ENCODE measurements around the gene NPIPB2.
"Not testable (repeated sequence)": the region's sequence is repeated elsewhere in the genome, so short reads cannot be mapped to it uniquely, and the experiment has no call there.

The NPIPB2 gene

GRCh38 chr16:11978080-11978479 is 36.2 kb upstream of the NPIPB2 start:
- no peak for DNase-seq (ENCODE audit: extremely low read depth, low read depth)
- no peak for TF ChIP-seq CTCF (IDR thresholded peaks at IDR 0.05; ENCODE audit: low read depth, low read length)

GRCh38 chr16:11977376-11978041 is 35.7 kb upstream of the NPIPB2 start:
- no peak for TF ChIP-seq CTCF (IDR thresholded peaks at IDR 0.05; ENCODE audit: low read depth, low read length)
- peak; percentile 71 for DNase-seq (ENCODE audit: extremely low read depth, low read depth)

GRCh38 chr16:11976850-11977375 is 35.1 kb upstream of the NPIPB2 start:
- DNase-seq (ENCODE audit: extremely low read depth, low read depth): no peak
- TF ChIP-seq CTCF (IDR thresholded peaks at IDR 0.05; ENCODE audit: low read depth, low read length): no peak

GRCh38 chr16:11973070-11973469 is 31.2 kb upstream of the NPIPB2 start:
- no peak for DNase-seq (ENCODE audit: extremely low read depth, low read depth)
- no peak for TF ChIP-seq CTCF (IDR thresholded peaks at IDR 0.05; ENCODE audit: low read depth, low read length)

GRCh38 chr16:11972128-11972527 is 30.3 kb upstream of the NPIPB2 start:
- DNase-seq (ENCODE audit: extremely low read depth, low read depth): no peak

GRCh38 chr16:11970292-11970691 is 28.4 kb upstream of the NPIPB2 start:
- not testable (repeated sequence) for DNase-seq (ENCODE audit: extremely low read depth, low read depth)

More at GRCh38 chr16:11972128-11972527, 30.3 kb upstream of the NPIPB2 start:
- no peak; the same call in none of the 2 replicates for TF ChIP-seq CTCF (IDR thresholded peaks at IDR 0.05; ENCODE audit: low read depth, low read length)

- DNase-seq (ENCODE audit: extremely low read depth, low read depth): no peak
- TF ChIP-seq CTCF (IDR thresholded peaks at IDR 0.05; ENCODE audit: low read depth, low read length): no peak
Measured at GRCh38 chr16:11968577-11968976, 26.7 kb upstream of the NPIPB2 start.
